Spleen (tissue), 7 donors: ENCODE measurements around the gene HYDIN.
"Not testable (repeated sequence)": the region's sequence is repeated elsewhere in the genome, so short reads cannot be mapped to it uniquely, and the experiment has no call there.

Source experiments
- CTCF ChIP-seq, 11 experiments: fragments of 200-600 bp in 7 of 11; fragments of 450-650 bp in 4 of 11; sonication (generic) in 4 of 11; IDR thresholded peaks in 8 of 11; conservative IDR thresholded peaks in 3 of 11; 1 replicate in 7 of 11; 2 replicates in 4 of 11; pipeline versions ENCODE4 v1.4.0 to v1.8.0; 2016 to 2021; ENCODE audit warnings: antibody characterized with exemption in 11 of 11, inconsistent platforms in 4 of 11, mild to moderate bottlenecking in 1 of 11
- POLR2A ChIP-seq, 3 donors: fragments of 450-650 bp; IDR thresholded peaks; one replicate each; pipeline ENCODE4 v1.5.1; 2017; ENCODE audit warnings: antibody characterized with exemption in 3 of 3, mild to moderate bottlenecking in 1 of 3
- donor health status: DM: no; HTN: no; CAD: no; lungs with moderate emphysema.
- donor health status: DM: no; HTN: no; CAD: no.
- donor health status: DM: no; HTN: no; CAD: no.

GRCh38 chr16:70939690-70940359, 290.7 kb downstream of the HYDIN start:
- TF ChIP-seq CTCF (IDR thresholded peaks at IDR 0.05 in 8 of 11, conservative IDR thresholded peaks at IDR 0.05 in 3 of 11); POLR2A (IDR thresholded peaks at IDR 0.05): not testable (repeated sequence)
